ENCODE measurements around the gene OR10V1.
A peak's percentile ranks its signal among the peaks of the same experiment; 100 is the strongest.

The OR10V1 gene

GRCh38 chr11:59713745-59714144 lies at the start of gene OR10V1:
Gene OR10V1, minus strand, starts transcription at chr11:59713845. Its CDS starts 0 bp downstream, at chr11:59713845.
- FAIRE-seq: no peak

GRCh38 chr11:59761993-59762392 lies 48.3 kb upstream of the OR10V1 start:
- FAIRE-seq: no peak
- no peak for DNase-seq (ENCODE audit: extremely low spot score, insufficient read length, low read depth)

More at GRCh38 chr11:59713745-59714144, at the start of gene OR10V1:
- no peak for DNase-seq (ENCODE audit: extremely low spot score, insufficient read length, low read depth)

GRCh38 chr11:59760771-59761170 lies 47.1 kb upstream of the OR10V1 start:
- FAIRE-seq (no peak), DNase-seq (ENCODE audit: extremely low spot score, insufficient read length, low read depth) (no peak)

GRCh38 chr11:59759900-59760299 lies 46.3 kb upstream of the OR10V1 start:
- FAIRE-seq (no peak), DNase-seq (ENCODE audit: extremely low spot score, insufficient read length, low read depth) (no peak)

GRCh38 chr11:59758401-59759037 lies 44.9 kb upstream of the OR10V1 start:
- no peak for FAIRE-seq
- DNase-seq (ENCODE audit: extremely low spot score, insufficient read length, low read depth): no peak

- DNase-seq (ENCODE audit: extremely low spot score, insufficient read length, low read depth) (no peak), FAIRE-seq (no peak)
These were observed 43.2 kb upstream of the OR10V1 start for GRCh38 chr11:59756845-59757244.

GRCh38 chr11:59756558-59756840 lies 42.9 kb upstream of the OR10V1 start:
- DNase-seq (ENCODE audit: extremely low spot score, insufficient read length, low read depth): no peak
- no peak for FAIRE-seq

GRCh38 chr11:59755701-59756557 lies 42.3 kb upstream of the OR10V1 start:
- DNase-seq (ENCODE audit: extremely low spot score, insufficient read length, low read depth): no peak
- no peak for FAIRE-seq

GRCh38 chr11:59754859-59755700 lies 41.4 kb upstream of the OR10V1 start, which contains the start of gene STX3:
Gene STX3, plus strand, starts transcription at chr11:59755376. Its CDS starts 230 bp downstream, at chr11:59755606.
- DNase-seq (ENCODE audit: extremely low spot score, insufficient read length, low read depth) (peak; percentile 47), FAIRE-seq (no peak)

- DNase-seq (ENCODE audit: extremely low spot score, insufficient read length, low read depth): no peak
- no peak for FAIRE-seq
These were observed 40.8 kb upstream of the OR10V1 start for GRCh38 chr11:59754494-59754858.

GRCh38 chr11:59753650-59754493 lies 40.2 kb upstream of the OR10V1 start:
- peak; percentile 91 for FAIRE-seq

GRCh38 chr11:59746111-59746510 lies 32.5 kb upstream of the OR10V1 start:
- no peak for FAIRE-seq

More at GRCh38 chr11:59753650-59754493, 40.2 kb upstream of the OR10V1 start:
- DNase-seq (ENCODE audit: extremely low spot score, insufficient read length, low read depth): peak; percentile 81

GRCh38 chr11:59730896-59731565 lies 17.4 kb upstream of the OR10V1 start:
- DNase-seq (ENCODE audit: extremely low spot score, insufficient read length, low read depth) (no peak), FAIRE-seq (no peak)

More at GRCh38 chr11:59746111-59746510, 32.5 kb upstream of the OR10V1 start:
- no peak for DNase-seq (ENCODE audit: extremely low spot score, insufficient read length, low read depth)

- no peak for FAIRE-seq
- no peak for DNase-seq (ENCODE audit: extremely low spot score, insufficient read length, low read depth)
These were observed 16.2 kb upstream of the OR10V1 start for GRCh38 chr11:59729834-59730233.

- no peak for FAIRE-seq
- no peak for DNase-seq (ENCODE audit: extremely low spot score, insufficient read length, low read depth)
These were observed 15.3 kb upstream of the OR10V1 start for GRCh38 chr11:59728913-59729312.

GRCh38 chr11:59728154-59728553 lies 14.5 kb upstream of the OR10V1 start:
- DNase-seq (ENCODE audit: extremely low spot score, insufficient read length, low read depth) (no peak), FAIRE-seq (no peak)

GRCh38 chr11:59727426-59727825 lies 13.8 kb upstream of the OR10V1 start:
- DNase-seq (ENCODE audit: extremely low spot score, insufficient read length, low read depth) (no peak), FAIRE-seq (no peak)

- FAIRE-seq (no peak), DNase-seq (ENCODE audit: extremely low spot score, insufficient read length, low read depth) (no peak)
These were observed 10.4 kb upstream of the OR10V1 start for GRCh38 chr11:59724066-59724465.

- DNase-seq (ENCODE audit: extremely low spot score, insufficient read length, low read depth): no peak
- FAIRE-seq: no peak
These were observed 5.9 kb upstream of the OR10V1 start for GRCh38 chr11:59719556-59719955.

All from GM18507 (cell line).